ENCODE measurements around the gene PHIP.

- no peak for TF ChIP-seq CTCF (IDR thresholded peaks at IDR 0.05)
- no peak for TF ChIP-seq POLR2A (IDR thresholded peaks at IDR 0.05)
- no peak for TF ChIP-seq POLR2AphosphoS5 (IDR thresholded peaks at IDR 0.05)
Measured at GRCh38 chr6:79072640-79073181, 5.3 kb downstream of the PHIP start.

Measured in upper lobe of left lung (tissue), 4 donors.